Stimulated activated CD4-positive, alpha-beta T cell treated with anti-CD3 and anti-CD28 coated beads, TNF-alpha, amount 100 ng/mL, for 24 hours (primary cell): ENCODE measurements around the gene RRM2.

Source experiments
- DNase-seq, 3 experiments: peaks; one replicate each; pipeline ENCODE4 v3.0.0-alpha.2; 2020; ENCODE audit warnings: low read depth in 3 of 3

RRM2 gene

DNA sequence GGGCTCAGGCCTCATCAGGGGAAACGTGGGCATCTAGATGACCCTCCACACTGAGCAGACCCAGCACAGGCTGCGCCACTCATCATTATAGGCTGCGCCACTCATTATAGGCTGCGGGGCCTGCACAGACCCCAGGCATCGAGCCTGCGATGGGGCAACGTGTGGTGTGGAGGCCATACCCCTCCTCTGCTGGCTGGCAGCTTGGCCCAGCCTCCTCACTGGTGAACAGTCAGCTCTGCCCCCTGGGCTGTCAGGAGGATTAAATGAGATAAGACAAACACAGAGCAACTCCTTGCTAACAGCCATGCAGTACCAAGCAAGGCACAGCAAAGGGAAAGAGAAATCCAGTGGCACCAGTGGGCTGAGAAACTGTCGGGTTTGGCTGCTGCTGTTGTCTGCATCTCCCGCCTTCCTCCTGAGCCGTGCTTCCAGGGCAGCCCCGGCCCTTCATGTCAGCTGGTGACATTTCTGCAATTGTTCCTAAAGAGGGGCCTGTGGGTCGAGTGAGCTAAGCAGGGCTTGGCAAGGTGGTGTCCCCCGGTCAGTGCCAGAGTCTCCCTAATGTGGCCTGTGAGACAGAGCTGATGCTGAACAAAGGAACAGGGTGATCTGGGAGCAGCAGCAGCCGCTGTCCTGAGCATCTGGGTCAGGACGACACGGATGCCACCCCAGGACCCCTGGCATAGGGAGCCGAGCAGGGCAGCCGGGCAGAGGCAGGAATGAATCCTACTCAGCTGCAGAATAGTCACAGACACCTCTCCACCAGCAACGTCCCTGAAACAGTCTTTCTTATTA lies 48.7 kb downstream of the RRM2 start:
- DNase-seq = no peak

DNA sequence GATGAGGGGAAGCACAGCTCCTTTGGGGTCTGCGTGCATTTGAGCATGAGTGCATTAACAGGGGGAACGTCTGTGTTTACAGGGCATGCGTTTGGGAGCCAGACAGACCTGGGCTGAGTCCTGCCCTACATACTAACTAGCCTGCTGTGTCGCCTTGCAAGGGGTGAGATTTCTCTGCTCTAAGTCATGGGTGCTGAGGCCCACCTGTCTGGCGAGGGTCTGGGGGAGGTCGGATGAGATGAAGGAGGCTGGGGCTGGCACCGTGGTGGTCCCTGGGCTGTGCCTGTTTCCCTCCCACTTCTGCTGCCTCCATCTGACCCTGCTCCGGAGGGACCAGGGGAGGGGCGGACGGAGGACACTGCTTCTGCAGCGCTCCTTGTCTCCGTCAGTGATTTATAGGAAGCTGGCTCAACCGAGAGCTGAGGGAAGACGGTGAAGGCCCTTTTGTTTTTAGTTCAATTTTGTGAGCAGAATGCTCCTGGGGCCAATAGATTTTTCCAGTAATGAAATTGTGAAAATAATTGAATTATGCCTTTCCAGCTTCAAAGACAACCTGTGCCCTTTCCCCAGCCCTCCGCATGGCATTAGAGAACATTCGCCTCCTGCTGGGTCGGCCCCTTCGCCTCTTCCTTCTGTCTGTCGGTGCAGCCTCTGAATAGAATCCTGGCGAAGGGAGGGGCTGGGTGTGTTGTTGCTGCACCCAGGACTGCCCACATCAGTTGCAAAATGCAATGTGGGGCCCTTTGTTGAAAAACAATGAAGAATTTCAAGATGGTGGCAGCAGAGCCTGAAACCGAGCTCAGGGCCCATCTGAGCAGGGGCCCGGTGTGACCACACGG lies 49.7 kb downstream of the RRM2 start:
- DNase-seq = no peak

- DNase-seq = no peak
Observed at GRCh38 chr2:10173258-10174005, 50.9 kb downstream of the RRM2 start.

GRCh38 chr2:10174173-10174572 lies 51.6 kb downstream of the RRM2 start:
- DNase-seq = no peak

- DNase-seq = no peak
Observed at GRCh38 chr2:10175441-10175840, 52.9 kb downstream of the RRM2 start.

DNA sequence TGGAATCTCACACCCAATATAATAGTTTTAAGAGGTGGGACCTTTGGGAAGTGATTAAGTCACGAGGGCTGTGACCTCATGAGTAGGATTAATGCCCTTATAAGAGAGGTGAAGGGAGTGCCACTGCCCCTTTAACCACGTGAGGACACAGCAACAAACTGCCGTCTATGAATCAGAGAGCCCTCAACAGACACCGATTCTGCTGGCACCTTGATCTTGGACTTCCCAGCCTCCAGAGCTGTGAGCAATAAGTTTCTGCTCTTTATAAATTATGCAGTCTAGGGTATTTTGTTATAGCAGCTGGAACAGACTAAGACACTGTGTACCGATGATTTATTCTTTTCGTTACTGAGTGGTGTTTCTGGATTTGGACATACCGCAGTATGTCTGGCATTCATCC lies 56.2 kb downstream of the RRM2 start:
- no peak for DNase-seq

GRCh38 chr2:10179422-10179821 lies 56.9 kb downstream of the RRM2 start:
- no peak for DNase-seq

- DNase-seq = no peak
Observed at GRCh38 chr2:10180229-10180628, 57.7 kb downstream of the RRM2 start.
